Astrocyte (in vitro differentiated cells and primary cell): ENCODE measurements around the gene GADD45B. TPM values are rescaled to one million over a fixed set of nuclear protein-coding genes. Genes with fewer than 3 reads are reported as not detected.

Experiments
- DNase-seq: peaks from one replicate; pipeline ENCODE4 v3.0.0-alpha.2; 2010; ENCODE audit warnings: low read depth
- FAIRE-seq: peaks from 2 replicates; lab custom pipeline; 2011; peaks lifted over from hg19 to GRCh38; lab: Jason Lieb, UNC
- H2AFZ ChIP-seq: 2 replicates; pipeline ENCODE4 v1.6.0; 2012; ENCODE audit warnings: low read depth, low read length, inconsistent platforms
- H3K27ac ChIP-seq: 2 replicates; pipeline ENCODE4 v1.5.1; 2011; ENCODE audit warnings: low read depth, low read length, inconsistent platforms
- H3K27me3 ChIP-seq: 2 replicates; pipeline ENCODE4 v1.6.0; 2011; ENCODE audit warnings: low read length, inconsistent platforms; ENCODE audit not compliant: insufficient read depth
- H3K36me3 ChIP-seq: 2 replicates; pipeline ENCODE4 v1.5.1; 2011; ENCODE audit warnings: low read length, inconsistent platforms; ENCODE audit not compliant: insufficient read depth
- H3K4me1 ChIP-seq: 2 replicates; pipeline ENCODE4 v1.5.1; 2011; ENCODE audit warnings: low read length, inconsistent platforms; ENCODE audit not compliant: insufficient read depth
- H3K4me2 ChIP-seq: 2 replicates; pipeline ENCODE4 v1.6.0; 2012; ENCODE audit warnings: low read length, inconsistent platforms
- H3K4me3 ChIP-seq: 2 replicates; pipeline ENCODE4 v1.5.1; 2011; ENCODE audit warnings: low read depth, mild to moderate bottlenecking, low read length, inconsistent platforms; ENCODE audit not compliant: insufficient read depth
- H3K79me2 ChIP-seq: 2 replicates; pipeline ENCODE4 v1.6.0; 2012; ENCODE audit warnings: mild to moderate bottlenecking, low read length, inconsistent platforms; ENCODE audit not compliant: insufficient read depth
- H3K9ac ChIP-seq: 2 replicates; pipeline ENCODE4 v1.6.0; 2012; ENCODE audit warnings: mild to moderate bottlenecking, low read length, inconsistent platforms
- H3K9me3 ChIP-seq: 2 replicates; pipeline ENCODE4 v1.5.1; 2012; ENCODE audit warnings: low read depth, mild to moderate bottlenecking, low read length, inconsistent platforms; ENCODE audit not compliant: insufficient read depth
- H4K20me1 ChIP-seq: 2 replicates; pipeline ENCODE4 v1.6.0; 2012; ENCODE audit warnings: low read length, inconsistent platforms; ENCODE audit not compliant: insufficient read depth
- H3K27ac Mint-ChIP-seq: one replicate; pipeline ENCODE4 v1.8.0; 2021; ENCODE audit warnings: mild to moderate bottlenecking, mixed read lengths; ENCODE audit not compliant: unreplicated experiment
- H3K27me3 Mint-ChIP-seq: one replicate; pipeline ENCODE4 v1.8.0; 2021; ENCODE audit warnings: low read depth, mixed read lengths; ENCODE audit not compliant: unreplicated experiment
- H3K36me3 Mint-ChIP-seq: one replicate; pipeline ENCODE4 v1.8.0; 2021; ENCODE audit warnings: low read depth, mixed read lengths; ENCODE audit not compliant: unreplicated experiment
- H3K4me1 Mint-ChIP-seq: one replicate; pipeline ENCODE4 v1.8.0; 2021; ENCODE audit warnings: low read depth, mixed read lengths; ENCODE audit not compliant: unreplicated experiment
- H3K4me3 Mint-ChIP-seq: one replicate; pipeline ENCODE4 v1.8.0; 2021; ENCODE audit warnings: mild to moderate bottlenecking, moderate library complexity, mixed read lengths; ENCODE audit not compliant: unreplicated experiment
- H3K9me3 Mint-ChIP-seq: one replicate; pipeline ENCODE4 v1.8.0; 2021; ENCODE audit warnings: mild to moderate bottlenecking, mixed read lengths; ENCODE audit not compliant: unreplicated experiment
- EZH2 ChIP-seq: IDR thresholded peaks from 2 replicates; pipeline ENCODE4 v1.6.1; 2012; ENCODE audit warnings: mild to moderate bottlenecking, low read length, inconsistent platforms; ENCODE audit not compliant: insufficient read depth
- total RNA-seq: library from RNA; stranded (reverse); gene quantifications from 2 replicates; pipeline ENCODE4 v1.2.1, GENCODE V29; 2021
- TF ChIP-seq, protein P1 (sequence below): IDR thresholded peaks from 2 replicates; pipeline ENCODE4 v1.5.1; 2011; ENCODE audit warnings: low read depth, mild to moderate bottlenecking, inconsistent platforms, low read length, moderate library complexity; ENCODE audit not compliant: insufficient read depth

Gene GADD45B
- total RNA-seq, 1 donor from 2014 or later, result 161 TPM

GRCh38 chr19:2524840-2525723, 49.2 kb downstream of the GADD45B start:
- FAIRE-seq, result no peak
- DNase-seq, result peak; percentile 56

DNA sequence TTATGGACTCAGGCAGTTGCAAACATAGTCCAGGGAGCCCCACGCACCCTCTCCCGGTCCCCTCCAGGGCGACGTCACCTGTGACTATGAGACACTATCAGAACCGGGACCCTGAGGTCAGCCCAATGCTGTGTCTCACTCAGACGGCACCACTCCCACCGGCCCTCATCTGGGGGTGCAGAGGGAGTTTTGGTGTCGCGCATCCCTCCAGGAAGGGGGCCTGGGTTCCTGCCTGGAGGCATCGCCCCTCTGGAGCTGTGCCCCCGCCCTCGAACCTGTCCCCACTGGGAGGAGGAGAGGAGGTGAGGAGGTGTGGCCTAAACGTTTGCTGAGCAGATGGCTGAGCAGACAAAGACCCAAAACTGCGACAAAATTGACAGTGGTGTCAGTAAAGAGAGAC, 51.2 kb downstream of the GADD45B start:
- peaks cover 39% of the 10 kb centered on the region for H3K4me1 ChIP-seq
- no peak overlapping the region for H3K4me3 Mint-ChIP-seq

More at GRCh38 chr19:2524840-2525723, 49.2 kb downstream of the GADD45B start:
- Mint-ChIP-seq H3K9me3 (no peaks in the 10 kb centered on the region), H3K27me3 (no peaks in the 10 kb centered on the region), H3K27ac (peak overlapping the region; percentile 99), H3K4me1 (peaks cover 13% of the 10 kb centered on the region), H3K4me3 (no peak overlapping the region), H3K36me3 (no peaks in the 10 kb centered on the region)
- Histone ChIP-seq H3K4me3 (peak overlapping the region; percentile 18), H3K79me2 (no peaks in the 10 kb centered on the region), H2AFZ (peak overlapping the region; percentile 69), H3K27me3 (no peaks in the 10 kb centered on the region), H3K36me3 (no peaks in the 10 kb centered on the region), H3K4me2 (peak overlapping the region; percentile 75), H4K20me1 (no peaks in the 10 kb centered on the region), H3K9me3 (no peaks in the 10 kb centered on the region), H3K27ac (peak overlapping the region; percentile 93), H3K9ac (peak overlapping the region; percentile 77), H3K4me1 (peaks cover 39% of the 10 kb centered on the region)
- TF ChIP-seq, protein P1, sequence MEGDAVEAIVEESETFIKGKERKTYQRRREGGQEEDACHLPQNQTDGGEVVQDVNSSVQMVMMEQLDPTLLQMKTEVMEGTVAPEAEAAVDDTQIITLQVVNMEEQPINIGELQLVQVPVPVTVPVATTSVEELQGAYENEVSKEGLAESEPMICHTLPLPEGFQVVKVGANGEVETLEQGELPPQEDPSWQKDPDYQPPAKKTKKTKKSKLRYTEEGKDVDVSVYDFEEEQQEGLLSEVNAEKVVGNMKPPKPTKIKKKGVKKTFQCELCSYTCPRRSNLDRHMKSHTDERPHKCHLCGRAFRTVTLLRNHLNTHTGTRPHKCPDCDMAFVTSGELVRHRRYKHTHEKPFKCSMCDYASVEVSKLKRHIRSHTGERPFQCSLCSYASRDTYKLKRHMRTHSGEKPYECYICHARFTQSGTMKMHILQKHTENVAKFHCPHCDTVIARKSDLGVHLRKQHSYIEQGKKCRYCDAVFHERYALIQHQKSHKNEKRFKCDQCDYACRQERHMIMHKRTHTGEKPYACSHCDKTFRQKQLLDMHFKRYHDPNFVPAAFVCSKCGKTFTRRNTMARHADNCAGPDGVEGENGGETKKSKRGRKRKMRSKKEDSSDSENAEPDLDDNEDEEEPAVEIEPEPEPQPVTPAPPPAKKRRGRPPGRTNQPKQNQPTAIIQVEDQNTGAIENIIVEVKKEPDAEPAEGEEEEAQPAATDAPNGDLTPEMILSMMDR, result no peak
- no peak for TF ChIP-seq EZH2

More for the DNA sequence above, 51.2 kb downstream of the GADD45B start:
- FAIRE-seq (no peak), DNase-seq (no peak)
- Histone ChIP-seq H3K79me2 (no peaks in the 10 kb centered on the region), H3K4me2 (no peak overlapping the region), H3K27ac (no peak overlapping the region), H3K9me3 (no peaks in the 10 kb centered on the region), H3K36me3 (no peaks in the 10 kb centered on the region), H2AFZ (no peak overlapping the region), H3K4me3 (no peak overlapping the region), H4K20me1 (no peaks in the 10 kb centered on the region), H3K9ac (no peak overlapping the region), H3K27me3 (no peaks in the 10 kb centered on the region)
- Mint-ChIP-seq H3K4me1 (peaks cover 13% of the 10 kb centered on the region), H3K9me3 (peaks cover 1% of the 10 kb centered on the region), H3K27me3 (no peaks in the 10 kb centered on the region), H3K27ac (no peak overlapping the region), H3K36me3 (peaks cover 2% of the 10 kb centered on the region)
- TF ChIP-seq, protein P1, result no peak
- TF ChIP-seq EZH2, result no peak
